GM12865 (cell line): ENCODE data around the gene GSDMA.

Experiments
- DNase-seq: peaks from one replicate; pipeline ENCODE4 v3.0.0; 2010; ENCODE audit warnings: low read depth
- H3K4me3 ChIP-seq: 2 replicates; pipeline ENCODE4 v1.5.1; 2011; ENCODE audit warnings: mild to moderate bottlenecking, low read depth, low read length, control low read depth
- CTCF ChIP-seq: IDR thresholded peaks from 2 replicates; pipeline ENCODE4 v1.5.1; 2011; ENCODE audit warnings: low read length, control low read depth, low read depth, inconsistent platforms; ENCODE audit not compliant: insufficient read depth; ENCODE audit errors: missing control alignments

GSDMA gene

GRCh38 chr17:39963829-39964228 lies 1.0 kb downstream of the GSDMA start:
- DNase-seq: no peak
- TF ChIP-seq CTCF: no peak
- no peak overlapping the region for H3K4me3 ChIP-seq

- DNase-seq: no peak
- TF ChIP-seq CTCF: no peak
- H3K4me3 ChIP-seq: no peak overlapping the region
These were observed 2.4 kb downstream of the GSDMA start for GRCh38 chr17:39965017-39965699.

GRCh38 chr17:39966771-39967170 lies 4.0 kb downstream of the GSDMA start:
- H3K4me3 ChIP-seq: no peak overlapping the region
- DNase-seq: no peak
- TF ChIP-seq CTCF: no peak

GRCh38 chr17:39968761-39969160 lies 6.0 kb downstream of the GSDMA start:
- no peak for TF ChIP-seq CTCF
- no peak overlapping the region for H3K4me3 ChIP-seq
- DNase-seq: no peak

GRCh38 chr17:39969375-39969774 lies 6.6 kb downstream of the GSDMA start:
- H3K4me3 ChIP-seq: no peak overlapping the region
- no peak for TF ChIP-seq CTCF
- DNase-seq: no peak

- no peak overlapping the region for H3K4me3 ChIP-seq
- no peak for TF ChIP-seq CTCF
- DNase-seq: no peak
These were observed 7.4 kb downstream of the GSDMA start for GRCh38 chr17:39970157-39970692.
